B cell (primary cell): ENCODE results near the gene MVB12B. TPM values are rescaled to one million over a fixed set of nuclear protein-coding genes. Genes with fewer than 3 reads are reported as not detected.

Source experiments
- ATAC-seq: fragments of 200-7000 bp; cut with Tn5 transposase; one replicate; pipeline ENCODE4 v1.10.0; 2021; ENCODE audit warnings: low read depth, mild to moderate bottlenecking, moderate number of reproducible peaks, moderate library complexity
- CTCF ChIA-PET: fragments of 350-600 bp; sonication (Branson Sonifier 250); formaldehyde crosslinking; loops from one replicate; lab custom pipeline; 2021; ENCODE audit warnings: antibody characterized with exemption, inconsistent platforms; lab: Charles Lee
- POLR2A ChIA-PET: fragments of 350-600 bp; sonication (Branson Sonifier 250); formaldehyde crosslinking; loops from one replicate; lab custom pipeline; 2021; ENCODE audit warnings: antibody characterized with exemption; lab: Charles Lee
- DNase-seq: peaks from one replicate; pipeline ENCODE4 v3.0.0; 2013
- H2AFZ ChIP-seq: 2 replicates; pipeline ENCODE4 v1.6.1; 2012; ENCODE audit warnings: mild to moderate bottlenecking, low read depth, low read length; ENCODE audit not compliant: insufficient read depth, poor library complexity, severe bottlenecking
- H3K27ac ChIP-seq, 2 donors: 1 replicate in 1 of 2; 2 replicates in 1 of 2; pipeline ENCODE4 v1.5.1; 2012 to 2013; ENCODE audit warnings: low read length in 2 of 2, mild to moderate bottlenecking in 2 of 2, moderate library complexity in 1 of 2
- H3K27me3 ChIP-seq, 4 experiments: fragments of 200-600 bp in 1 of 4; sonication (generic) in 1 of 4; replicated peaks in 1 of 4; 1 replicate in 2 of 4; 2 replicates in 2 of 4; pipeline versions ENCODE4 v1.6.1 to v1.7.0; 2013 to 2016; ENCODE audit warnings: low read length in 3 of 4, mild to moderate bottlenecking in 2 of 4, mixed read lengths in 1 of 4, moderate library complexity in 1 of 4; ENCODE audit not compliant: insufficient read depth in 4 of 4, control insufficient read depth in 3 of 4; ENCODE audit errors: control extremely low read depth in 1 of 4
- H3K36me3 ChIP-seq, 2 experiments: replicated peaks in 1 of 2; 1 replicate in 1 of 2; 2 replicates in 1 of 2; pipeline versions ENCODE4 v1.6.1 to v1.7.1; 2013; ENCODE audit warnings: low read length in 1 of 2; ENCODE audit not compliant: insufficient read depth in 2 of 2, control insufficient read depth in 1 of 2; ENCODE audit errors: control extremely low read depth in 1 of 2, extremely low read depth in 1 of 2
- H3K4me1 ChIP-seq, 2 donors: fragments of 200-600 bp in 1 of 2; sonication (generic) in 1 of 2; 1 replicate in 1 of 2; 2 replicates in 1 of 2; pipeline versions ENCODE4 v1.5.1 to v1.6.1; 2013 to 2017; ENCODE audit warnings: low read length in 2 of 2; ENCODE audit not compliant: control insufficient read depth in 2 of 2, insufficient read depth in 2 of 2
- H3K4me2 ChIP-seq: replicated peaks from 2 replicates; pipeline ENCODE3; 2012; ENCODE audit warnings: mild to moderate bottlenecking, low read depth, low read length; ENCODE audit not compliant: poor library complexity, severe bottlenecking
- H3K4me3 ChIP-seq, 5 experiments: fragments of 200-600 bp in 1 of 5; sonication (generic) in 1 of 5; 1 replicate in 3 of 5; 2 replicates in 2 of 5; pipeline versions ENCODE4 v1.5.1 to v1.7.0; 2011 to 2016; ENCODE audit warnings: low read length in 4 of 5, mild to moderate bottlenecking in 4 of 5, low read depth in 2 of 5, control low read depth in 1 of 5, moderate library complexity in 1 of 5; ENCODE audit not compliant: insufficient read depth in 1 of 5; ENCODE audit errors: control extremely low read depth in 1 of 5, extremely low read depth in 1 of 5
- H3K79me2 ChIP-seq: fragments of 200-600 bp; sonication (generic); one replicate; pipeline ENCODE4 v1.6.0; 2016; ENCODE audit warnings: low read length; ENCODE audit not compliant: control insufficient read depth, insufficient read depth
- H3K9ac ChIP-seq: fragments of 200-600 bp; sonication (generic); 2 replicates; pipeline ENCODE4 v1.6.1; 2017; ENCODE audit warnings: mild to moderate bottlenecking, low read length, moderate library complexity
- H3K9me3 ChIP-seq, 3 donors: one replicate each; pipeline versions ENCODE4 v1.6.1 to v1.7.1; 2013; ENCODE audit warnings: low read length in 2 of 3; ENCODE audit not compliant: control insufficient read depth in 2 of 3, insufficient read depth in 1 of 3; ENCODE audit errors: control extremely low read depth in 1 of 3
- H4K20me1 ChIP-seq: 2 replicates; pipeline ENCODE4 v1.6.0; 2012; ENCODE audit warnings: mild to moderate bottlenecking, low read length; ENCODE audit not compliant: insufficient read depth, control insufficient read depth, poor library complexity, severe bottlenecking
- H3K27ac Mint-ChIP-seq: one replicate; pipeline ENCODE4 v1.8.0; 2021; ENCODE audit warnings: mixed read lengths
- H3K27me3 Mint-ChIP-seq: one replicate; pipeline ENCODE4 v1.8.0; 2021; ENCODE audit warnings: mixed read lengths
- H3K4me1 Mint-ChIP-seq: one replicate; pipeline ENCODE4 v1.8.0; 2021; ENCODE audit warnings: mixed read lengths
- H3K4me3 Mint-ChIP-seq: one replicate; pipeline ENCODE4 v1.8.0; 2021; ENCODE audit warnings: mixed read lengths
- H3K9me3 Mint-ChIP-seq: one replicate; pipeline ENCODE4 v1.8.0; 2022; ENCODE audit warnings: mixed read lengths; ENCODE audit not compliant: insufficient read depth
- EZH2 ChIP-seq: IDR thresholded peaks from 2 replicates; pipeline ENCODE4 v1.6.1; 2012; ENCODE audit warnings: borderline replicate concordance, low read depth, mild to moderate bottlenecking, moderate library complexity, low read length; ENCODE audit not compliant: insufficient read depth, poor library complexity, severe bottlenecking
- whole genome bisulfite sequencing: methylation state at CpG from one replicate; pipeline ENCODE4 v1.1.5; 2013; ENCODE audit warnings: missing lambda C conversion rate; ENCODE audit not compliant: insufficient coverage; 5-methylcytosine and 5-hydroxymethylcytosine counted together
- intact Hi-C: fragments of 100-400 bp; cut with micrococcal nuclease; formaldehyde crosslinking; loops from one replicate; pipeline ENCODE4 v1.10.0; 2022
- polyA plus RNA-seq: library from polyadenylated mRNA; depleted of rRNA; stranded (reverse); fragments of >200 nt; gene quantifications from 2 replicates; pipeline ENCODE4 v1.2.3, GENCODE V29; 2012
- total RNA-seq, 2 donors: library from RNA; stranded (reverse); fragments of 120-200 nt in 1 of 2; gene quantifications; 1 replicate in 1 of 2; 2 replicates in 1 of 2; pipeline versions ENCODE4 v1.2.3 to v1.2.4, GENCODE V29; 2013 to 2022
- TF ChIP-seq, protein P1 (sequence below): fragments of 200-600 bp; IDR thresholded peaks from one replicate; pipeline ENCODE4 v1.8.0; 2022; ENCODE audit warnings: antibody characterized with exemption, mild to moderate bottlenecking

MVB12B gene
- total and polyA plus RNA-seq, 2 donors (not counting 1 experiment from before 2014, with no cell fraction given) = 1.2 to 9.8 TPM

DNA sequence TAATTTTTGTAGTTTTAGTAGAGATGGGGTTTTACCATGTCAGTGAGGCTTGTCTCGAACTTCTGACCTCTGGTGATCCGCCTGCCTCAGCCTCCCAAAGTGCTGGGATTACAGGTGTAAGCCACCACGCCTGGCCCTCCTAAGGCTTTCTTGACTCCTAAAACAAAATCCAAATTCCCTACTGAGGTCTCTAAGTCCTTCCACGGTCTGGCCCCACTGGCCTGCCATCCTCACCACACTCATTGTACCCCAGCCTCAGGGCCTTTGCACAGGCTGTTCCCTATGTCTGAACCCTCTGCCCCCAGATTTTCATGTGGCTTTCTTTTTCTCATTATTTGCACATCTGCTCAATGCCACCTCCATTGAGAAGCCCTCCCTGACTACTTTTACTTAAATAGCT, 34.7 kb upstream of the MVB12B start:
- CTCF ChIA-PET = interaction anchor here (1.0 kb wide), 1 partner anchor 107 kb away, joined by 3 read pairs; no protein-coding TSS in a partner anchor
- no peak for DNase-seq
- Histone ChIP-seq H4K20me1 (no peaks in the 10 kb centered on the region), H3K4me2 (no peak overlapping the region), H3K9ac (no peak overlapping the region), H3K27me3 (peaks cover 0 to 7% (median 0%) of the 10 kb centered on the region in 4 experiments), H3K4me3 (no peak overlapping the region), H3K9me3 (no peaks in the 10 kb centered on the region), H2AFZ (no peak overlapping the region), H3K36me3 (no peaks in the 10 kb centered on the region), H3K4me1 (no peaks in the 10 kb centered on the region), H3K27ac (no peak overlapping the region), H3K79me2 (no peaks in the 10 kb centered on the region)
- Mint-ChIP-seq H3K4me1 (no peaks in the 10 kb centered on the region), H3K4me3 (no peak overlapping the region), H3K27ac (no peak overlapping the region), H3K9me3 (no peaks in the 10 kb centered on the region), H3K27me3 (peaks cover 23% of the 10 kb centered on the region)
- POLR2A ChIA-PET = no interaction called here
- 81% methylated on average over 4 of the region's 4 CpGs for WGBS
- intact Hi-C loops = no loop called here
- TF ChIP-seq EZH2 = no peak
- TF ChIP-seq, protein P1, sequence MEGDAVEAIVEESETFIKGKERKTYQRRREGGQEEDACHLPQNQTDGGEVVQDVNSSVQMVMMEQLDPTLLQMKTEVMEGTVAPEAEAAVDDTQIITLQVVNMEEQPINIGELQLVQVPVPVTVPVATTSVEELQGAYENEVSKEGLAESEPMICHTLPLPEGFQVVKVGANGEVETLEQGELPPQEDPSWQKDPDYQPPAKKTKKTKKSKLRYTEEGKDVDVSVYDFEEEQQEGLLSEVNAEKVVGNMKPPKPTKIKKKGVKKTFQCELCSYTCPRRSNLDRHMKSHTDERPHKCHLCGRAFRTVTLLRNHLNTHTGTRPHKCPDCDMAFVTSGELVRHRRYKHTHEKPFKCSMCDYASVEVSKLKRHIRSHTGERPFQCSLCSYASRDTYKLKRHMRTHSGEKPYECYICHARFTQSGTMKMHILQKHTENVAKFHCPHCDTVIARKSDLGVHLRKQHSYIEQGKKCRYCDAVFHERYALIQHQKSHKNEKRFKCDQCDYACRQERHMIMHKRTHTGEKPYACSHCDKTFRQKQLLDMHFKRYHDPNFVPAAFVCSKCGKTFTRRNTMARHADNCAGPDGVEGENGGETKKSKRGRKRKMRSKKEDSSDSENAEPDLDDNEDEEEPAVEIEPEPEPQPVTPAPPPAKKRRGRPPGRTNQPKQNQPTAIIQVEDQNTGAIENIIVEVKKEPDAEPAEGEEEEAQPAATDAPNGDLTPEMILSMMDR = no peak
- no peak for ATAC-seq

DNA sequence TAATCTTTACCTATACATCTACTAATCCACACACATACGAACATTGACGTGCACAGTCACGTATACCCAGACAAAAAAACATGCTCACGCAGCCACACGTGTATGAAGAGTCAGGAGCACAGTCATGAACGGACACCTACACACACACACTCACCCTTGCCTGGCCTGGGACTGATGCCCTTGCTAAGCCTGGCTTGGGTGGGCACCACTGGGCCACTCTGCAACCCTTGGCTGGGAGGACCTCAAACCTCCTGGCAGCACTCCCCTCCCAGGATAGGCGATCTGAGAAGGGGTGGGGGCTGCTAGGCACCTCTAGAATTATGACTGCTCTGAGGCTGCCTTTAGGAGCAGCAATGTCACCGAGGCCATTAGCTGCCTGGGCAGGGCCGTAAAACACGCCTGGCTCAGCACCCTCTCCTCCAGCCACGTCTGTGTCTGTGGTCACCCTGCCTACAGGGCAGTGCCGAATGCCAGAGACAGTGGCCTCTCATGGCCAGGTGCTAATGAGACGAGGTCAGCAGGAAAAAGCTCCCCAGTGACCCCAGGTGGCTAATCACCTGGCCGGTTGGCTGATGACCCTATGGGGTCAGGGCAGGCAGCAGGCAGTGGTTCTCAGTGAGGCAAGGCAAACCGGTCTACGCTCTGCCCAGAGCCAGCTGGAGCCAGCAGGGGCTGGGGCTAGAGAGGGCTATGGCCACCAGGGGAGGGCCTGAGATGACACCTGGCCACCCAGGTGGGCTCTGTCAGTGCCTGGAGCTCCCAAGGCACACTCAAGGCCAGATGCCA, 33.7 kb upstream of the MVB12B start:
- H3K4me1 ChIP-seq = no peaks in the 10 kb centered on the region
- WGBS = 89% methylated on average over 16 of the region's 16 CpGs
- no peaks in the 10 kb centered on the region for H3K79me2 ChIP-seq
- Mint-ChIP-seq H3K4me3 (no peak overlapping the region), H3K27ac (no peak overlapping the region), H3K27me3 (peaks cover 27% of the 10 kb centered on the region), H3K9me3 (no peaks in the 10 kb centered on the region), H3K4me1 (no peaks in the 10 kb centered on the region)
- no peak overlapping the region for H3K27ac ChIP-seq
- ATAC-seq (no peak), DNase-seq (no peak)
- no peak overlapping the region for H3K9ac ChIP-seq
- H3K4me2 ChIP-seq = no peak overlapping the region
- intact Hi-C loops = no loop called here
- no peaks in the 10 kb centered on the region for H3K36me3 ChIP-seq
- H2AFZ ChIP-seq = no peak overlapping the region
- no peak overlapping the region for H3K4me3 ChIP-seq
- ChIA-PET CTCF (interaction anchor here (1.0 to 1.4 kb wide), 3 partner anchors 106 to 885 kb away, joined by 3 to 4 read pairs (median 4); no protein-coding TSS in a partner anchor), POLR2A (no interaction called here)
- no peaks in the 10 kb centered on the region for H4K20me1 ChIP-seq
- no peaks in the 10 kb centered on the region for H3K9me3 ChIP-seq
- no peak for TF ChIP-seq EZH2
- TF ChIP-seq, protein P1 = no peak
- H3K27me3 ChIP-seq = peaks cover 0 to 4% (median 0%) of the 10 kb centered on the region in 4 experiments
